Adrenal gland (tissue), 12 donors: Measurements from ENCODE around the gene ZNF808. TPM values are rescaled to one million over a fixed set of nuclear protein-coding genes. Genes with fewer than 3 reads are reported as not detected.

Experiments
- DNase-seq, 7 donors: peaks; one replicate each; pipeline ENCODE4 v3.0.0-alpha.2; 2019 to 2020
- H3K27ac ChIP-seq, 5 donors: fragments of 200-600 bp; sonication (generic) in 4 of 5; 1 replicate in 3 of 5; 2 replicates in 2 of 5; pipeline versions ENCODE4 v1.5.1 to v1.8.0; 2016 to 2020; ENCODE audit warnings: mild to moderate bottlenecking in 1 of 5
- H3K27me3 ChIP-seq: fragments of 200-600 bp; 2 replicates; pipeline ENCODE4 v1.8.0; 2021
- H3K36me3 ChIP-seq, 2 donors: fragments of 200-600 bp; replicated peaks in 1 of 2; 1 replicate in 1 of 2; 2 replicates in 1 of 2; pipeline versions ENCODE4 v1.5.1 to v1.8.0; 2018 to 2022
- H3K4me1 ChIP-seq, 2 donors: fragments of 200-600 bp; replicated peaks in 1 of 2; 1 replicate in 1 of 2; 2 replicates in 1 of 2; pipeline versions ENCODE4 v1.5.1 to v1.8.0; 2018 to 2021
- H3K4me3 ChIP-seq, 4 donors: fragments of 200-600 bp; sonication (generic) in 3 of 4; one replicate each; pipeline ENCODE4 v1.5.1; 2016 to 2018
- H3K9me3 ChIP-seq, 3 donors: fragments of 200-600 bp; sonication (generic) in 1 of 3; replicated peaks in 1 of 3; 1 replicate in 2 of 3; 2 replicates in 1 of 3; pipeline versions ENCODE4 v1.5.1 to v1.8.0; 2016 to 2021
- CTCF ChIP-seq, 6 experiments: fragments of 450-650 bp in 4 of 6; fragments of 200-600 bp in 2 of 6; sonication (generic) in 1 of 6; IDR thresholded peaks; 1 replicate in 5 of 6; 2 replicates in 1 of 6; pipeline versions ENCODE4 v1.5.1 to v1.8.0; 2016 to 2021; ENCODE audit warnings: antibody characterized with exemption in 6 of 6, mild to moderate bottlenecking in 2 of 6, moderate library complexity in 1 of 6
- POLR2A ChIP-seq, 2 donors: fragments of 450-650 bp; IDR thresholded peaks; one replicate each; pipeline ENCODE4 v1.6.1; 2017; ENCODE audit warnings: antibody characterized with exemption in 2 of 2, mild to moderate bottlenecking in 2 of 2, moderate library complexity in 1 of 2
- WGBS, 4 donors: extraction: QIAGEN DNeasy Blood & Tissue Kit in 2 of 4; methylation state at CpG; one replicate each; pipeline versions ENCODE4 v1.1.5 to v1.1.7; 2013 to 2017; 5-methylcytosine and 5-hydroxymethylcytosine counted together
- intact Hi-C, 2 donors: fragments of 100-400 bp; cut with DNase I; formaldehyde crosslinking; loops; one replicate each; pipeline versions ENCODE4 v1.14.1 to v1.15.0; 2022 to 2023
- polyA plus RNA-seq, 3 donors: library from polyadenylated mRNA; stranded (reverse); fragments of 200-250 nt in 2 of 3; fragments of 350-450 nt in 1 of 3; fragmentation: Illumina TruSeq in 1 of 3; extraction: RNeasy Lipid Tissue Mini Kit (QIAGEN cat#74804) in 1 of 3; gene quantifications; one replicate each; pipeline ENCODE4 v1.2.3, GENCODE V29; 2013 to 2014
- total RNA-seq, 9 donors: library from RNA; depleted of rRNA in 4 of 9; stranded (reverse); fragments of >200 nt in 4 of 9; fragments of 120-200 nt in 1 of 9; fragmentation: NEBNext Ultra II Directional in 1 of 9; extraction: Animal tissue kit (Norgen Biotek cat#: 25700) in 1 of 9; gene quantifications; one replicate each; pipeline versions ENCODE4 v1.1.0 to v1.2.4, GENCODE V29; 2013 to 2023
- donor health status: healthy with polysubstance abuse.
- donor health status: Bipolar disorder and iron deficiency.
- donor health status: DM: yes; HTN: yes; CAD: no.
- donor health status: DM: no; HTN: no; CAD: no.
- donor health status: DM: no; HTN: no; CAD: no.
- donor health status: DM: yes; HTN: yes; CAD: no.

Gene ZNF808
- total and polyA plus RNA-seq, 12 donors: 1.6 to 28.8 (median 14.2) TPM

GRCh38 chr19:52522551-52522950 lies 4.9 kb upstream of the ZNF808 start:
- Histone ChIP-seq H3K27ac (no peak overlapping the region), H3K36me3 (no peaks in the 10 kb centered on the region), H3K9me3 (no peaks in the 10 kb centered on the region), H3K27me3 (no peaks in the 10 kb centered on the region), H3K4me3 (no peak overlapping the region), H3K4me1 (peaks cover 4 to 5% of the 10 kb centered on the region in 2 donors)
- intact Hi-C loops: no loop called here
- 82 to 85% (median 84%) methylated on average over 8 to 14 of the region's 14 CpGs for WGBS, 4 donors
- TF ChIP-seq POLR2A (IDR thresholded peaks at IDR 0.05) (no peak), CTCF (IDR thresholded peaks at IDR 0.05) (no peak)
- no peak for DNase-seq

GRCh38 chr19:52524086-52524485 lies 3.4 kb upstream of the ZNF808 start:
- no peak for DNase-seq
- H3K36me3 ChIP-seq: no peaks in the 10 kb centered on the region
- TF ChIP-seq POLR2A (IDR thresholded peaks at IDR 0.05) (no peak), CTCF (IDR thresholded peaks at IDR 0.05) (no peak)
- intact Hi-C loops: no loop called here
- no peaks in the 10 kb centered on the region for H3K27me3 ChIP-seq
- peaks cover 12 to 13% of the 10 kb centered on the region in 2 donors for H3K4me1 ChIP-seq
- no peaks in the 10 kb centered on the region for H3K9me3 ChIP-seq
- WGBS, 4 donors: 90 to 91% (median 91%) methylated on average over 20 of the region's 20 CpGs
- no peak overlapping the region for H3K4me3 ChIP-seq
- H3K27ac ChIP-seq: no peak overlapping the region

- Histone ChIP-seq H3K27me3 (no peaks in the 10 kb centered on the region), H3K36me3 (no peaks in the 10 kb centered on the region), H3K9me3 (no peaks in the 10 kb centered on the region), H3K4me3 (peak overlapping the region in 3 of 4 donors; percentile 68 to 92 (median 73)), H3K4me1 (peaks cover 12 to 13% of the 10 kb centered on the region in 2 donors), H3K27ac (peak overlapping the region; percentile 72 to 96 (median 84))
- intact Hi-C loops: no loop called here
- no peak for TF ChIP-seq POLR2A (IDR thresholded peaks at IDR 0.05)
- TF ChIP-seq CTCF (IDR thresholded peaks at IDR 0.05): no peak
- peak in 6 of 7 donors; percentile 5 to 54 (median 20) for DNase-seq
- 1 to 2% (median 1%) methylated on average over 25 of the region's 25 CpGs for WGBS, 4 donors
Measured at GRCh38 chr19:52527956-52528351, 486 bp downstream of the ZNF808 start.

GRCh38 chr19:52532480-52532879 lies 5.0 kb downstream of the ZNF808 start:
- H3K9me3 ChIP-seq: no peaks in the 10 kb centered on the region
- no peaks in the 10 kb centered on the region for H3K36me3 ChIP-seq
- TF ChIP-seq POLR2A (IDR thresholded peaks at IDR 0.05) (no peak), CTCF (IDR thresholded peaks at IDR 0.05) (no peak)
- DNase-seq: no peak
- H3K27ac ChIP-seq: no peak overlapping the region
- no peaks in the 10 kb centered on the region for H3K27me3 ChIP-seq
- WGBS, 4 donors: 92 to 98% (median 94%) methylated on average over 2 of the region's 2 CpGs
- no peak overlapping the region for H3K4me3 ChIP-seq
- intact Hi-C loops: no loop called here
- peaks cover 8% of the 10 kb centered on the region in 2 donors for H3K4me1 ChIP-seq
